BJ (cell line): Measurements from ENCODE around the gene STON2. TPM values are rescaled to one million over a fixed set of nuclear protein-coding genes. Genes with fewer than 3 reads are reported as not detected.

Experiments used
- CTCF ChIA-PET: fragments of 350-600 bp; formaldehyde crosslinking; extraction: SDS; loops from one replicate; lab custom pipeline; 2021; ENCODE audit warnings: antibody characterized with exemption, inconsistent platforms; lab: Yijun Ruan, JAX
- POLR2A ChIA-PET: fragments of 300-600 bp; sonication (Branson Sonifier 250); formaldehyde crosslinking; extraction: SDS; loops from one replicate; lab custom pipeline; 2021; ENCODE audit warnings: antibody characterized with exemption; lab: Charles Lee
- DNase-seq: peaks from one replicate; pipeline ENCODE4 v3.0.0-alpha.2; 2011; ENCODE audit warnings: low read depth
- H3K27me3 ChIP-seq: 2 replicates; pipeline ENCODE4 v1.6.0; 2011; ENCODE audit warnings: low read length; ENCODE audit not compliant: control insufficient read depth, insufficient read depth
- H3K36me3 ChIP-seq: 2 replicates; pipeline ENCODE4 v1.5.1; 2011; ENCODE audit warnings: low read length; ENCODE audit not compliant: control insufficient read depth, insufficient read depth
- H3K4me3 ChIP-seq: 2 replicates; pipeline ENCODE4 v1.5.1; 2011; ENCODE audit warnings: low read depth, mild to moderate bottlenecking, control low read depth, low read length
- CTCF ChIP-seq: IDR thresholded peaks from 2 replicates; pipeline ENCODE4 v1.5.1; 2011; ENCODE audit warnings: low read depth, mild to moderate bottlenecking, control low read depth, inconsistent platforms, low read length, moderate library complexity; ENCODE audit not compliant: insufficient read depth
- polyA plus RNA-seq: library from polyadenylated mRNA; depleted of rRNA; stranded (reverse); fragments of >200 nt; gene quantifications from 2 replicates; pipeline ENCODE4 v1.2.3, GENCODE V29; 2011

STON2 gene
- polyA plus RNA-seq, 1 experiment, result not detected

GRCh38 chr14:81344481-81345160 lies 55.5 kb downstream of the STON2 start:
- no peak for DNase-seq
- ChIA-PET CTCF (no interaction called here), POLR2A (interaction anchor here (0.6 kb wide), 1 partner anchor 92 kb away, joined by 3 read pairs; no protein-coding TSS in a partner anchor)
- H3K36me3 ChIP-seq, result no peaks in the 10 kb centered on the region
- H3K27me3 ChIP-seq, result no peaks in the 10 kb centered on the region
- TF ChIP-seq CTCF, result no peak
- H3K4me3 ChIP-seq, result no peak overlapping the region

- DNase-seq, result no peak
- ChIA-PET POLR2A (interaction anchor here (0.6 kb wide), 1 partner anchor 93 kb away, joined by 3 read pairs; no protein-coding TSS in a partner anchor), CTCF (no interaction called here)
Measured at GRCh38 chr14:81343701-81344100, 56.4 kb downstream of the STON2 start.

GRCh38 chr14:81342850-81343580 lies 57.1 kb downstream of the STON2 start:
- Histone ChIP-seq H3K36me3 (no peaks in the 10 kb centered on the region), H3K27me3 (no peaks in the 10 kb centered on the region), H3K4me3 (no peak overlapping the region)
- no peak for TF ChIP-seq CTCF
- no peak for DNase-seq
- ChIA-PET POLR2A (no interaction called here), CTCF (no interaction called here)

More at GRCh38 chr14:81343701-81344100, 56.4 kb downstream of the STON2 start:
- no peak for TF ChIP-seq CTCF
- Histone ChIP-seq H3K4me3 (no peak overlapping the region), H3K36me3 (no peaks in the 10 kb centered on the region), H3K27me3 (no peaks in the 10 kb centered on the region)

GRCh38 chr14:81341781-81342180 lies 58.3 kb downstream of the STON2 start:
- no peaks in the 10 kb centered on the region for H3K36me3 ChIP-seq
- TF ChIP-seq CTCF, result no peak
- POLR2A ChIA-PET, result no interaction called here
- H3K4me3 ChIP-seq, result no peak overlapping the region
- no peaks in the 10 kb centered on the region for H3K27me3 ChIP-seq
- CTCF ChIA-PET, result no interaction called here
- DNase-seq, result no peak

- no peak for TF ChIP-seq CTCF
- CTCF ChIA-PET, result no interaction called here
- DNase-seq, result no peak
- Histone ChIP-seq H3K27me3 (no peaks in the 10 kb centered on the region), H3K4me3 (no peak overlapping the region), H3K36me3 (no peaks in the 10 kb centered on the region)
- POLR2A ChIA-PET, result no interaction called here
Measured at GRCh38 chr14:81341370-81341769, 58.8 kb downstream of the STON2 start.
